ENCODE data around the gene ZCCHC4. TPM values are rescaled to one million over a fixed set of nuclear protein-coding genes. Genes with fewer than 3 reads are reported as not detected.

Gene ZCCHC4
- total RNA-seq, 4 donors from 2014 or later, result 5.6 to 33.3 (median 11.1) TPM

DNA sequence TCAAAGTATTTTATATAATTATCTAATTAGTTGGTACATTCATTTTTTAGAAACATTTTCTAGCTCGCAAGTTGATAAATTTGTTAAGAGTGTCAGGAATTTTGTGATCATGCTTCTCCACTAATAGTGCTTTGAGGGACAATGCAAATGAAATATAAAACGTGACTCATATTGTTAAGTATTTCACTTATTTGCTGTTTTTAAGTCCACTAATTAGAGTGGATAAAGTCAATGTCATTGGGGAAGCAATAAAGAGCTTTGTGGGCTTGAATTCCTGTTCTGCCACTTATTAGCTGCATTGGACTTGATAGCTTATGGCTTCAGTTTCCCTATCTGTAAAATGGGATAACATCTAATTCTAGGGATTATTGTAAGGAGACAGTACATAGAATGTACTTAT is 38.0 kb downstream of the ZCCHC4 start:
- no peak for DNase-seq
- intact Hi-C loops (cut with DNase I; ENCODE audit: low total_unique reads), result no loop called here
- Histone ChIP-seq H3K4me1 (no peaks in the 10 kb centered on the region), H3K4me3 (no peak overlapping the region), H3K27ac (no peak overlapping the region), H3K36me3 (no peaks in the 10 kb centered on the region), H3K27me3 (no peaks in the 10 kb centered on the region), H3K9me3 (no peaks in the 10 kb centered on the region)
- TF ChIP-seq, protein P1, sequence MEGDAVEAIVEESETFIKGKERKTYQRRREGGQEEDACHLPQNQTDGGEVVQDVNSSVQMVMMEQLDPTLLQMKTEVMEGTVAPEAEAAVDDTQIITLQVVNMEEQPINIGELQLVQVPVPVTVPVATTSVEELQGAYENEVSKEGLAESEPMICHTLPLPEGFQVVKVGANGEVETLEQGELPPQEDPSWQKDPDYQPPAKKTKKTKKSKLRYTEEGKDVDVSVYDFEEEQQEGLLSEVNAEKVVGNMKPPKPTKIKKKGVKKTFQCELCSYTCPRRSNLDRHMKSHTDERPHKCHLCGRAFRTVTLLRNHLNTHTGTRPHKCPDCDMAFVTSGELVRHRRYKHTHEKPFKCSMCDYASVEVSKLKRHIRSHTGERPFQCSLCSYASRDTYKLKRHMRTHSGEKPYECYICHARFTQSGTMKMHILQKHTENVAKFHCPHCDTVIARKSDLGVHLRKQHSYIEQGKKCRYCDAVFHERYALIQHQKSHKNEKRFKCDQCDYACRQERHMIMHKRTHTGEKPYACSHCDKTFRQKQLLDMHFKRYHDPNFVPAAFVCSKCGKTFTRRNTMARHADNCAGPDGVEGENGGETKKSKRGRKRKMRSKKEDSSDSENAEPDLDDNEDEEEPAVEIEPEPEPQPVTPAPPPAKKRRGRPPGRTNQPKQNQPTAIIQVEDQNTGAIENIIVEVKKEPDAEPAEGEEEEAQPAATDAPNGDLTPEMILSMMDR (IDR thresholded peaks at IDR 0.05), result no peak
- TF ChIP-seq POLR2A (IDR thresholded peaks at IDR 0.05), result no peak

DNA sequence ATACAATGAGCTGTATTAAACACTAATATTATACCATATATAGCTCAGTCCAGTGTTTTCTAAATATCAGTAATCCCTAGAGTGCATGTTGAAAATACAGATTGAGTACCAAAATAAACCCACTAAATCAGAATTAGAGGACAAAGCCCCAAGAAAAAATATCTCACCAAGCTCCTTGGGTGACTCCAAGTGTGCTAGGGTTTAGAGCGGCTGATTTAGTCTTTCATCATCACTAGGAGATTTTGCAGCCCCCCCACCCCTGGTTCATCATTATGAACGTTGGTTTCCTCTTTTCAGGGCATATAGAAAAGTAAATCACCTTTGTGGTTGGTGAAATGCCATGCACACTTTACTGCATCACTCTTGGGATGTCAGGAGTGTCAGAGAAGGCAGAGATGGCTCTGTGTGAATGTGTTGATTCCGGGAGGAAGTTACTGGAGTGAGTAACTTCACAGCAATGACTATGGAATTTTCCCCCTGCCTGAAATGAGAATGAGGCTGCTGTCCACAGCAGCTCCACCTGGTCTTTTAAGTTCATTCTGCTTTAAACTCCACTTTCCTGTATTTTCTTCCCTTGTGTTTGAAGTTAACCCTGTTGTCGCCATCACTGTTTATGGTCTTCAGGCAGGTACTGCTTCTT is 39.3 kb downstream of the ZCCHC4 start:
- H3K4me1 ChIP-seq, result no peaks in the 10 kb centered on the region
- no peaks in the 10 kb centered on the region for H3K27me3 ChIP-seq
- H3K27ac ChIP-seq, result no peak overlapping the region
- TF ChIP-seq, protein P1 (IDR thresholded peaks at IDR 0.05), result no peak
- TF ChIP-seq POLR2A (IDR thresholded peaks at IDR 0.05), result no peak
- intact Hi-C loops (cut with DNase I; ENCODE audit: low total_unique reads), result no loop called here
- DNase-seq, result no peak
- H3K9me3 ChIP-seq, result no peaks in the 10 kb centered on the region
- H3K4me3 ChIP-seq, result no peak overlapping the region
- H3K36me3 ChIP-seq, result no peaks in the 10 kb centered on the region

DNA sequence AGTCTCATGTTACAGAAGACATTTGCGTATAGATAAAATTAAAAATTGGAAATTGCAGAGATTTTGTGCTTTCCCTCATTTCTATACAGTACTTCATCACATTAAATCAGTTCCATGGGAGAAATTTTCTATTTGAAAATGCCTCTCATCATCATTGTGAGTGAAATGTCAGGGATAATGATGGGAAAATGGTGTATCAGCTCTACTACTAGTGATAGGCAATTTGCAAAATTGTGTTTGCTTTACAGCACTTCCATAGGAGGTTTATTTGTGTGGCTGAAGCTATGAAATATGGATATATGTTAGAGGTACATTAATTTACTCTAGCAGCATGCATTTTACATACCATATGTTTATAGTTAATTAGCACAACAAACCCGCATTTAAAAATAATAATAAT is 43.5 kb downstream of the ZCCHC4 start:
- Histone ChIP-seq H3K4me1 (no peaks in the 10 kb centered on the region), H3K27me3 (no peaks in the 10 kb centered on the region), H3K4me3 (no peak overlapping the region), H3K36me3 (no peaks in the 10 kb centered on the region), H3K27ac (no peak overlapping the region), H3K9me3 (no peaks in the 10 kb centered on the region)
- intact Hi-C loops (cut with DNase I; ENCODE audit: low total_unique reads), result no loop called here
- no peak for TF ChIP-seq POLR2A (IDR thresholded peaks at IDR 0.05)
- TF ChIP-seq, protein P1 (IDR thresholded peaks at IDR 0.05), result no peak
- DNase-seq, result no peak

DNA sequence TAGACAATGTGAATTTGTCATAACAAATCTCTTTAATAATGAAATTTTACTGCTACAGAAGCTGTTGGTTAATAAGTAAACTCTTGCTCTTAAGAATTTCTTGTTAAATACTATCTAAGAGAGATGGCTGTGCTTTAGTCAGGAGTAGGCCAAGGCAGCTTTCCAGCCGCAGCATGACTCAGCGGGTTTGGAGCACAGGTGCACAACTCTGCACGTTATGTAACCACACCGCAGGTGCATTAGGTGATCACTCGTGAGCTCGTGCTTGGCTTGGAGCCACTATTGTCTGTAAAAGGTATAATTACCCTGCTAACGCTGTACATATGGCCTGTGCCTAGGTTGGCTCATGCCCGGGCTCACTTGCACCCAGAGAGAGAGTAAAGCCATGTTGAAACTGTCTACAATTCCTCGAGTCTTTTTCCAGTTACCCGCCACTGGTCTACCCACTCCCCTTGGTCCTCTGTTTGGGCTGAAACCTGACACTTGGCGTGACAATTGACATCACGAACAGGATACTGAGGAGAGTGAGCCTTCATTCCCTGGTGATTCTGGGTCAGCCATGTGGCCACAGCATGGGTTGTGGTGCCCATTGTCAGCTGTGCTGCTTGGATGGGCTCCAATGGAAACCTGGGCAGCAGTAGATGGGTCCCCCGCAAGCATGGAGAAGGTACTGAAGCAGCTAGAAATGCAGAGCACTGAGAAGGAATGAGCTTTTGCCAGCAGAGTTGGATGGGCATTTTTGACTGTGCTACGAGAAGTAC is 46.1 kb downstream of the ZCCHC4 start:
- TF ChIP-seq, protein P1 (IDR thresholded peaks at IDR 0.05), result no peak
- no peak for TF ChIP-seq POLR2A (IDR thresholded peaks at IDR 0.05)
- intact Hi-C loops (cut with DNase I; ENCODE audit: low total_unique reads), result no loop called here
- H3K4me1 ChIP-seq, result no peaks in the 10 kb centered on the region
- H3K36me3 ChIP-seq, result no peaks in the 10 kb centered on the region
- no peaks in the 10 kb centered on the region for H3K9me3 ChIP-seq
- H3K27me3 ChIP-seq, result no peaks in the 10 kb centered on the region
- no peak overlapping the region for H3K27ac ChIP-seq
- DNase-seq, result no peak
- no peak overlapping the region for H3K4me3 ChIP-seq

DNA sequence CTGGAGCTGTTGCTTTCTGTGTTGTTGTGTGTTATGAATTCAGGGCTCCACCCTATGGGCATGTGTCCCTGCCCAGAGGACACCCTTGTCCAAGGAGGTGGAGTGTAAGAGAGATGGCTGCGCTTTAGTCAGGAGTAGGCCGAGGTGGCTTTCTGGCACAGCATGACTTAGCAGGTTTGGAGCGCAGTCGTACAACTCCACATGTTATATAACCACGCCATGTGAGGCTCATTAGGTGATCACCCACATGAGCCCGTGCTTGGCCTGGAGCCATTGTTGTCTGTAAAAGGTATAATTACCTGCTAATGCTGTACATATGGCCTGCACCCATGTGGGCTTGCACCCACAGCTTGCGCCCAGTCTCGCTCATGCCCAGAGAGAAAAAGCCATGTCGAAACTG is 48.7 kb downstream of the ZCCHC4 start:
- Histone ChIP-seq H3K36me3 (no peaks in the 10 kb centered on the region), H3K9me3 (no peaks in the 10 kb centered on the region), H3K27ac (no peak overlapping the region), H3K4me1 (no peaks in the 10 kb centered on the region), H3K27me3 (no peaks in the 10 kb centered on the region), H3K4me3 (no peak overlapping the region)
- DNase-seq, result no peak
- intact Hi-C loops (cut with DNase I; ENCODE audit: low total_unique reads), result no loop called here
- TF ChIP-seq POLR2A (IDR thresholded peaks at IDR 0.05), result no peak
- TF ChIP-seq, protein P1 (IDR thresholded peaks at IDR 0.05), result no peak
